ENCODE measurements around the gene CR2.
"Not testable (repeated sequence)": the region's sequence is repeated elsewhere in the genome, so short reads cannot be mapped to it uniquely, and the experiment has no call there.

Gene CR2

DNA sequence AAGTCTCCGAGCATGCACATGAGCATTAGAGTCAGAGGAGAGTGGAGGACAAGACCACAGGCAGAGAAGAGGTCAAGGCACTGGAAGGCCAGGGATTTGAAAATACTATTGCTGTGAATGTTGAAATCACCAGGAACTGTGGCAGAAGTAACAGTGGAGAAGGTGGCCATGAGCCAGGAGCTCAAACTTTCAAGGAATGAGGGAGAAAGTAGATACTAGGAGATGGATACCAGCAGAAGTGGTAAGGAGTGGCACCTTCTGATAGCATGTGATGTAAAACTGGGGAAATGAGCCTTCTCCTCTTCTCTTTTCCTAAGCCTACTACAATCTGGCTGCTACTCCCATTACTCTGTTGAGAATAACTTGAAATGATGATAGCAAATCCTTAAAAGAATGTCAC, 40.0 kb downstream of the CR2 start:
- Histone ChIP-seq H3K27ac (no peak overlapping the region), H3K4me1 (no peaks in the 10 kb centered on the region), H3K36me3 (ENCODE audit: control insufficient read depth, insufficient read depth, low read length) (no peaks in the 10 kb centered on the region), H3K9me3 (ENCODE audit: control insufficient read depth, low read length) (no peaks in the 10 kb centered on the region), H3K79me2 (no peaks in the 10 kb centered on the region), H3K4me2 (ENCODE audit: low read length) (no peak overlapping the region), H3K27me3 (ENCODE audit: control insufficient read depth, insufficient read depth, low read length) (no peaks in the 10 kb centered on the region), H2AFZ (no peak overlapping the region), H3K9ac (no peak overlapping the region), H3K4me3 (ENCODE audit: low read depth, low read length) (no peak overlapping the region)
- TF ChIP-seq, protein P1, sequence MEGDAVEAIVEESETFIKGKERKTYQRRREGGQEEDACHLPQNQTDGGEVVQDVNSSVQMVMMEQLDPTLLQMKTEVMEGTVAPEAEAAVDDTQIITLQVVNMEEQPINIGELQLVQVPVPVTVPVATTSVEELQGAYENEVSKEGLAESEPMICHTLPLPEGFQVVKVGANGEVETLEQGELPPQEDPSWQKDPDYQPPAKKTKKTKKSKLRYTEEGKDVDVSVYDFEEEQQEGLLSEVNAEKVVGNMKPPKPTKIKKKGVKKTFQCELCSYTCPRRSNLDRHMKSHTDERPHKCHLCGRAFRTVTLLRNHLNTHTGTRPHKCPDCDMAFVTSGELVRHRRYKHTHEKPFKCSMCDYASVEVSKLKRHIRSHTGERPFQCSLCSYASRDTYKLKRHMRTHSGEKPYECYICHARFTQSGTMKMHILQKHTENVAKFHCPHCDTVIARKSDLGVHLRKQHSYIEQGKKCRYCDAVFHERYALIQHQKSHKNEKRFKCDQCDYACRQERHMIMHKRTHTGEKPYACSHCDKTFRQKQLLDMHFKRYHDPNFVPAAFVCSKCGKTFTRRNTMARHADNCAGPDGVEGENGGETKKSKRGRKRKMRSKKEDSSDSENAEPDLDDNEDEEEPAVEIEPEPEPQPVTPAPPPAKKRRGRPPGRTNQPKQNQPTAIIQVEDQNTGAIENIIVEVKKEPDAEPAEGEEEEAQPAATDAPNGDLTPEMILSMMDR (IDR thresholded peaks at IDR 0.05) = no peak

DNA sequence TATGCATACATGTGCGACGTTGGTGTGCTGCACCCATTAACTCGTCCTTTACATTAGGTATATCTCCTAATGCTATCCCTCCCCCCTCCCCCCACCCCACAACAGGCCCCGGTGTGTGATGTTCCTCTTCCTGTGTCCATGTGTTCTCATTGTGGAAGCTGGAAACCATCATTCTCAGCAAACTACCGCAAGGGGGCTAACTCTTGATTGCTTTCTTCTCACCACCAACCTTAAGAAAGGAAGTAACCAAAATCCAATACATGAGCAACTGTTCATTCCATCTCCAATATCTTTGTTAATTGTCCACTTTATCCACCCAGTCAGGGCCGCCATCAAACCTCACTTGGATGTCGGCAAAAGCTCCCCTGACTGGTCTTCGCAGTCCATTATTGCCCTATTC, 41.2 kb downstream of the CR2 start:
- H3K9me3 ChIP-seq (ENCODE audit: control insufficient read depth, low read length); H3K9ac ChIP-seq; H3K27ac ChIP-seq; H3K27me3 ChIP-seq (ENCODE audit: control insufficient read depth, insufficient read depth, low read length); H2AFZ ChIP-seq; H3K79me2 ChIP-seq; H3K4me1 ChIP-seq; H3K4me2 ChIP-seq (ENCODE audit: low read length); H3K36me3 ChIP-seq (ENCODE audit: control insufficient read depth, insufficient read depth, low read length): not testable (repeated sequence)
- peak overlapping the region; percentile 9 for H3K4me3 ChIP-seq (ENCODE audit: low read depth, low read length)

DNA sequence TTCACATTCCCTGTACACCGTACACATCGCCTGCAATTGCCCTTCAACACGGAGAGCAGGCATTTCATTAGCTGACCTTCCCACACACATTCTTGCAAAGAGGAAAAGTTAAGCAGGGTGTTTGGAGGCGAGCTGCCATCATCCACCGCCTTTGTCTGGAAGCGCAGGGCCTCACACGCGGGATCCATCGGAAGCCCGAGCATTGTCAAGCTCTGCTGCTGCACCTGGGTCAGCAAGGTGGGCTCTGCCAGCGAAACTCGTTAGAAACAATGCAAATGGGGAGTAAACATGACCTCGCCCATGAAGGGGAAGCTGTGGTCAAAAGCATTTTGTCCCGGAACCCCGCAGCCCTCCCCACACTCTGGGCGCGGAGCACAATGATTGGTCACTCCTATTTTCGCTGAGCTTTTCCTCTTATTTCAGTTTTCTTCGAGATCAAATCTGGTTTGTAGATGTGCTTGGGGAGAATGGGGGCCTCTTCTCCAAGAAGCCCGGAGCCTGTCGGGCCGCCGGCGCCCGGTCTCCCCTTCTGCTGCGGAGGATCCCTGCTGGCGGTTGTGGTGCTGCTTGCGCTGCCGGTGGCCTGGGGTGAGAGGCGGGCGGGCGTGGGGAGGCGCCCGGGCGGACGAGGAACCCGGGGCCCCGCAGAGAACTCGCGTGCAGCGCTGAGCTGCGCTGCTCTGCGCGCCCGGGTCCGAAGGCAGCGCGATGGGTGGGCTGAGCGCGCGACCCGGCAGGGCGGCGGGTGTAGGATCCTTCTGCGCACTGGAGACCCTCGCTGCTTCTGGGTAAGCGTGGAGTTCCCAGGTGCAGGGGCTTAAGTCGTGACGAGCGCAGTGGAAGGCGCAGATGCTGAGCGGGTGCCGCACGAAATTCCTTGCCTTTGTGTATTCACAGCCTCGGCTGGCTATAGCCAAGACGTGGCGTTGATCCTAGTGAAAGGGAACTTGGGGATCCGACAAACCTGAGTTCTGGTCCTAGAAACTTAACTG, 42.0 kb downstream of the CR2 start, which contains the start of gene CR1:
Gene CR1, plus strand, starts transcription at position 357 of the 992 bp plus-strand sequence. Its CDS starts 111 bp downstream, at position 468.
- H3K36me3 ChIP-seq (ENCODE audit: control insufficient read depth, insufficient read depth, low read length) = no peaks in the 10 kb centered on the region
- no peak within 1 kb of the TSS for H3K27ac ChIP-seq
- no peaks in the 10 kb centered on the region for H3K79me2 ChIP-seq
- H2AFZ ChIP-seq = peak within 1 kb of the TSS; percentile 33
- no peaks in the 10 kb centered on the region for H3K9me3 ChIP-seq (ENCODE audit: control insufficient read depth, low read length)
- H3K4me3 ChIP-seq (ENCODE audit: low read depth, low read length) = peak within 1 kb of the TSS; percentile 9
- H3K27me3 ChIP-seq (ENCODE audit: control insufficient read depth, insufficient read depth, low read length) = no peaks in the 10 kb centered on the region
- no peak within 1 kb of the TSS for H3K9ac ChIP-seq
- peak within 1 kb of the TSS; percentile 59 for H3K4me2 ChIP-seq (ENCODE audit: low read length)
- H3K4me1 ChIP-seq = no peaks in the 10 kb centered on the region
- TF ChIP-seq, protein P1 (IDR thresholded peaks at IDR 0.05) = no peak

DNA sequence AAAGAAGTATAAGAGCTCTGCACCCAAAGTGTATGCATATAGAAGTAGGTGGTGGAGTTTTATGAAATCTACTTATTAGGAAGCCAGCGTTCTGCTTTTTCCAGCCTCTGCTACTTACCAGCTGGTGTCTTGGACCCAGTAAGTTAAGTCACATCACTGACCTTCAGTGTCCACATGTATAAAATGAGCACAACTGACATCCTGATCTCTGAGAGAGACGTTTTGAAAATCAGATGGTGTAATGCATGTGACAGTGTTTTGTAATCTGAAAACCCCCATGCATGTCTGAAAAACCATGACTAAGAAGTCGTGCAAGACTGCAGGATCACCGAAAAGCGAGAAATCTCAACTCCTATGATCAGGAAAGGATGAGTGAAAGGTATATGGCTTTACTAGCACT, 43.8 kb downstream of the CR2 start:
- Histone ChIP-seq H2AFZ (no peak overlapping the region), H3K9ac (no peak overlapping the region), H3K27me3 (ENCODE audit: control insufficient read depth, insufficient read depth, low read length) (no peaks in the 10 kb centered on the region), H3K36me3 (ENCODE audit: control insufficient read depth, insufficient read depth, low read length) (no peaks in the 10 kb centered on the region), H3K79me2 (no peaks in the 10 kb centered on the region), H3K4me3 (ENCODE audit: low read depth, low read length) (no peak overlapping the region), H3K4me1 (no peaks in the 10 kb centered on the region), H3K9me3 (ENCODE audit: control insufficient read depth, low read length) (no peaks in the 10 kb centered on the region), H3K27ac (no peak overlapping the region), H3K4me2 (ENCODE audit: low read length) (no peak overlapping the region)
- TF ChIP-seq, protein P1 (IDR thresholded peaks at IDR 0.05) = no peak

DNA sequence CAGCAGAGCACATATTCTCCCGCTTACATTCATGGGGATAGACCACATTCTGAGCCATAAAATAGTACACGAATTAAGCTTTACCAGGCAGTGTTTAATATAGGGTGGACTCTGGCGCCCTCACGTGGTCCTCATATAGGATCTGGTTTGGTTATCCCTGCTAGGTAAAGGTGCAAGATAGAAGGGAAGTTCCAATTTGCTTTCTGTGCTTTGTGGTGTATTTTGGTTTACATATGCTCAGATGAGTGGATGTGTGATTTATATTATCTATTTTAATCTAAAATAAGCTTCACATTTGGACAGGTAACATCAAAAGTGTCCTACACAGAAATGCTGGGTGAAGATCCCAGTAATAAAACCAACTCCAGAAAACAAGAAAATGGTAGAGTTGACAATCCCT, 45.4 kb downstream of the CR2 start:
- H3K9me3 ChIP-seq (ENCODE audit: control insufficient read depth, low read length) = no peaks in the 10 kb centered on the region
- H3K27me3 ChIP-seq (ENCODE audit: control insufficient read depth, insufficient read depth, low read length) = no peaks in the 10 kb centered on the region
- no peak overlapping the region for H2AFZ ChIP-seq
- H3K4me1 ChIP-seq = no peaks in the 10 kb centered on the region
- H3K36me3 ChIP-seq (ENCODE audit: control insufficient read depth, insufficient read depth, low read length) = no peaks in the 10 kb centered on the region
- H3K27ac ChIP-seq = no peak overlapping the region
- H3K4me2 ChIP-seq (ENCODE audit: low read length) = no peak overlapping the region
- no peak overlapping the region for H3K9ac ChIP-seq
- no peaks in the 10 kb centered on the region for H3K79me2 ChIP-seq
- TF ChIP-seq, protein P1 (IDR thresholded peaks at IDR 0.05) = peak; percentile 30
- no peak overlapping the region for H3K4me3 ChIP-seq (ENCODE audit: low read depth, low read length)

Measured in parathyroid adenoma (tissue), 2 donors.